Measurements from ENCODE around the gene KISS1. TPM values are rescaled to one million over a fixed set of nuclear protein-coding genes. Genes with fewer than 3 reads are reported as not detected.

The KISS1 gene
- total and polyA plus RNA-seq, 7 donors: 0.18 TPM; not detected in 6

- WGBS, 3 donors: 85 to 93% (median 88%) methylated on average over 11 of the region's 11 CpGs
- Histone ChIP-seq H3K9me3 (no peaks in the 10 kb centered on the region), H3K27ac (no peak overlapping the region), H3K36me3 (ENCODE audit: insufficient read depth in 1 of 2, low read depth in 1 of 2) (no peaks in the 10 kb centered on the region), H3K4me1 (no peaks in the 10 kb centered on the region), H3K27me3 (ENCODE audit: insufficient read depth in 3 of 3, low read length in 2 of 3) (peaks cover 0 to 15% (median 0%) of the 10 kb centered on the region in 3 donors), H3K4me3 (no peak overlapping the region)
- TF ChIP-seq CTCF (IDR thresholded peaks at IDR 0.05): no peak
- ATAC-seq (no peak), DNase-seq (no peak)
- intact Hi-C loops (cut with DNase I): no loop called here
Observed at GRCh38 chr1:204221271-204221670, 25.0 kb upstream of the KISS1 start.

- Histone ChIP-seq H3K36me3 (ENCODE audit: insufficient read depth in 1 of 2, low read depth in 1 of 2) (no peaks in the 10 kb centered on the region), H3K27me3 (ENCODE audit: insufficient read depth in 3 of 3, low read length in 2 of 3) (peaks cover 0 to 22% (median 0%) of the 10 kb centered on the region in 3 donors), H3K4me3 (no peak overlapping the region), H3K27ac (no peak overlapping the region), H3K9me3 (no peaks in the 10 kb centered on the region), H3K4me1 (no peaks in the 10 kb centered on the region)
- TF ChIP-seq CTCF (IDR thresholded peaks at IDR 0.05): no peak
- intact Hi-C loops (cut with DNase I): loop anchor here in 1 of 2 donors (1.0 kb wide), 1 partner anchor 138 kb away; no protein-coding TSS in a partner anchor
- WGBS, 3 donors: 76 to 83% (median 78%) methylated on average over 10 of the region's 10 CpGs
- DNase-seq (no peak), ATAC-seq (no peak)
Observed at GRCh38 chr1:204219971-204220616, 23.8 kb upstream of the KISS1 start.

GRCh38 chr1:204218552-204218951, 22.3 kb upstream of the KISS1 start:
- DNase-seq: no peak
- TF ChIP-seq CTCF (IDR thresholded peaks at IDR 0.05): no peak
- no peak overlapping the region for H3K27ac ChIP-seq
- ATAC-seq: no peak
- WGBS, 3 donors: 60 to 72% (median 65%) methylated on average over 2 of the region's 2 CpGs
- H3K4me3 ChIP-seq: no peak overlapping the region
- intact Hi-C loops (cut with DNase I): no loop called here
- peaks cover 0 to 34% (median 0%) of the 10 kb centered on the region in 3 donors for H3K27me3 ChIP-seq (ENCODE audit: insufficient read depth in 3 of 3, low read length in 2 of 3)
- no peaks in the 10 kb centered on the region for H3K4me1 ChIP-seq
- H3K36me3 ChIP-seq (ENCODE audit: insufficient read depth in 1 of 2, low read depth in 1 of 2): no peaks in the 10 kb centered on the region
- H3K9me3 ChIP-seq: no peaks in the 10 kb centered on the region

DNA sequence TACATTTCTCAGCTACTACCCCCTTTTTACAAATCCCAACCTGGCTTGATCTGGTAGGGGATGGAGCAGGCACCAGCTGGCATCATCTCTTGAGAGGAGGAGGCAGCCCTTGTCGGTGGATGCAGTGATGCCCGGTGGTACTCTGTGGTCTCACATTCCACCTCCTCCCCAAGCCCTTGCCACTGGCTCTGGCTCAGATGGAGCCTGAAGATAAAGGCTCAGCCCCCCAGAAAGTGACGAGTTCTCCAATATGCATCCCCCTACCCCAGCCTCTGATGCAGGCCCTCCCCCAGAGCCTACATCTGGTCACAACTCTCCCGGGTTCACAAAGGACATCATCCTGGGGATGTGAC, 21.3 kb upstream of the KISS1 start:
- no peaks in the 10 kb centered on the region for H3K9me3 ChIP-seq
- peaks cover 0 to 35% (median 0%) of the 10 kb centered on the region in 3 donors for H3K27me3 ChIP-seq (ENCODE audit: insufficient read depth in 3 of 3, low read length in 2 of 3)
- H3K4me1 ChIP-seq: no peaks in the 10 kb centered on the region
- WGBS, 3 donors: 40 to 43% (median 42%) methylated on average over 4 of the region's 4 CpGs
- no peak for DNase-seq
- no peak for TF ChIP-seq CTCF (IDR thresholded peaks at IDR 0.05)
- no peak overlapping the region for H3K27ac ChIP-seq
- intact Hi-C loops (cut with DNase I): no loop called here
- no peaks in the 10 kb centered on the region for H3K36me3 ChIP-seq (ENCODE audit: insufficient read depth in 1 of 2, low read depth in 1 of 2)
- ATAC-seq: no peak
- no peak overlapping the region for H3K4me3 ChIP-seq
